ENCODE data around the gene MBNL1. TPM values are rescaled to one million over a fixed set of nuclear protein-coding genes. Genes with fewer than 3 reads are reported as not detected.
A peak's percentile ranks its signal among the peaks of the same experiment; 100 is the strongest.
"Not testable (repeated sequence)": the region's sequence is repeated elsewhere in the genome, so short reads cannot be mapped to it uniquely, and the experiment has no call there.

MBNL1 gene
- total RNA-seq, 1 experiment from 2014 or later, result 161 TPM

GRCh38 chr3:152400887-152401286, 132.2 kb downstream of the MBNL1 start:
- DNase-seq (ENCODE audit: low spot score), result peak; percentile 69

GRCh38 chr3:152402695-152403451, 134.1 kb downstream of the MBNL1 start:
- no peak for DNase-seq (ENCODE audit: low spot score)

- DNase-seq (ENCODE audit: low spot score), result no peak
Observed at GRCh38 chr3:152403632-152404066, 134.9 kb downstream of the MBNL1 start.

GRCh38 chr3:152404976-152405375, 136.2 kb downstream of the MBNL1 start:
- DNase-seq (ENCODE audit: low spot score), result no peak

GRCh38 chr3:152405915-152406802, 137.4 kb downstream of the MBNL1 start:
- peak; percentile 25 for DNase-seq (ENCODE audit: low spot score)

- DNase-seq (ENCODE audit: low spot score), result no peak
Observed at GRCh38 chr3:152413240-152413639, 144.5 kb downstream of the MBNL1 start.

GRCh38 chr3:152416808-152417580, 148.3 kb downstream of the MBNL1 start:
- DNase-seq (ENCODE audit: low spot score), result no peak

- no peak for DNase-seq (ENCODE audit: low spot score)
Observed at GRCh38 chr3:152419748-152420147, 151.0 kb downstream of the MBNL1 start.

- DNase-seq (ENCODE audit: low spot score), result no peak
Observed at GRCh38 chr3:152421162-152421561, 152.4 kb downstream of the MBNL1 start.

- DNase-seq (ENCODE audit: low spot score), result no peak
Observed at GRCh38 chr3:152426393-152426792, 157.7 kb downstream of the MBNL1 start.

GRCh38 chr3:152428577-152428976, 159.8 kb downstream of the MBNL1 start:
- peak; percentile 12 for DNase-seq (ENCODE audit: low spot score)

GRCh38 chr3:152430223-152431002, 161.7 kb downstream of the MBNL1 start:
- DNase-seq (ENCODE audit: low spot score), result no peak

GRCh38 chr3:152434142-152434541, 165.4 kb downstream of the MBNL1 start:
- DNase-seq (ENCODE audit: low spot score), result no peak

GRCh38 chr3:152435210-152435609, 166.5 kb downstream of the MBNL1 start:
- DNase-seq (ENCODE audit: low spot score), result not testable (repeated sequence)

GRCh38 chr3:152436707-152437590, 168.2 kb downstream of the MBNL1 start:
- peak; percentile 12 for DNase-seq (ENCODE audit: low spot score)

GRCh38 chr3:152438181-152438580, 169.5 kb downstream of the MBNL1 start:
- no peak for DNase-seq (ENCODE audit: low spot score)

- DNase-seq (ENCODE audit: low spot score), result no peak
Observed at GRCh38 chr3:152438706-152439105, 170.0 kb downstream of the MBNL1 start.

- not testable (repeated sequence) for DNase-seq (ENCODE audit: low spot score)
Observed at GRCh38 chr3:152440243-152440642, 171.5 kb downstream of the MBNL1 start.

GRCh38 chr3:152443212-152444023, 174.7 kb downstream of the MBNL1 start:
- no peak for DNase-seq (ENCODE audit: low spot score)

All from A172 (cell line).